Glomerular visceral epithelial cell (primary cell): ENCODE results near the gene TRAPPC2B.
A peak's percentile ranks its signal among the peaks of the same experiment; 100 is the strongest.

Experiments
- DNase-seq: peaks from one replicate; pipeline ENCODE4 v3.0.0-alpha.2; 2016; ENCODE audit errors: extremely low spot score

Gene TRAPPC2B

GRCh38 chr19:57362997-57363687 is at the start of gene TRAPPC2B, which contains the start of gene ZNF547:
TRAPPC2B (plus strand) TSS chr19:57363551; CDS start chr19:57364834, 1,283 bp downstream.
ZNF547 (plus strand) TSS chr19:57363551; CDS start chr19:57368556, 5,005 bp downstream.
- peak; percentile 99 for DNase-seq

- DNase-seq = no peak
Measured at GRCh38 chr19:57314146-57314545, 49.2 kb upstream of the TRAPPC2B start.

DNA sequence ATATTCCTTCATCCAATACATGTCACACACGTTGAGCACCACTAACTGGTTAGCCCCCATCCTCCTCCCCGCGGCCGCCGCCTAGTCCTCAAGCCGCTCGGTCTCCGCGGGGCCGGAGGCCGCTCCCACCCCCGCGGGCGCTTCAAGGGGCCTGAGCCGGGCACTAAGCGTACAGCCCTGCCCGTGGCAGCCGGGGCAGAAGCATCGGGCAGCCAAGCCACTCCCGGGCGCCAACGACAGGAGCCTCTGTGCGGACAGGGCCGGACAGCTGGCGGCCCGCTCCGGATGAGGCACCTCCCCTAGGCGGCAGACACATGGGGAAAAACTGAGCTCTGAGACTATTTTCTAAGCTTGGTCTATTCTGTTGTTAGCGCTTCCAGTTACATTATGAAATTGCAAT is 45.8 kb upstream of the TRAPPC2B start:
- DNase-seq = no peak

- no peak for DNase-seq
Measured at GRCh38 chr19:57319869-57320179, 43.5 kb upstream of the TRAPPC2B start.

DNA sequence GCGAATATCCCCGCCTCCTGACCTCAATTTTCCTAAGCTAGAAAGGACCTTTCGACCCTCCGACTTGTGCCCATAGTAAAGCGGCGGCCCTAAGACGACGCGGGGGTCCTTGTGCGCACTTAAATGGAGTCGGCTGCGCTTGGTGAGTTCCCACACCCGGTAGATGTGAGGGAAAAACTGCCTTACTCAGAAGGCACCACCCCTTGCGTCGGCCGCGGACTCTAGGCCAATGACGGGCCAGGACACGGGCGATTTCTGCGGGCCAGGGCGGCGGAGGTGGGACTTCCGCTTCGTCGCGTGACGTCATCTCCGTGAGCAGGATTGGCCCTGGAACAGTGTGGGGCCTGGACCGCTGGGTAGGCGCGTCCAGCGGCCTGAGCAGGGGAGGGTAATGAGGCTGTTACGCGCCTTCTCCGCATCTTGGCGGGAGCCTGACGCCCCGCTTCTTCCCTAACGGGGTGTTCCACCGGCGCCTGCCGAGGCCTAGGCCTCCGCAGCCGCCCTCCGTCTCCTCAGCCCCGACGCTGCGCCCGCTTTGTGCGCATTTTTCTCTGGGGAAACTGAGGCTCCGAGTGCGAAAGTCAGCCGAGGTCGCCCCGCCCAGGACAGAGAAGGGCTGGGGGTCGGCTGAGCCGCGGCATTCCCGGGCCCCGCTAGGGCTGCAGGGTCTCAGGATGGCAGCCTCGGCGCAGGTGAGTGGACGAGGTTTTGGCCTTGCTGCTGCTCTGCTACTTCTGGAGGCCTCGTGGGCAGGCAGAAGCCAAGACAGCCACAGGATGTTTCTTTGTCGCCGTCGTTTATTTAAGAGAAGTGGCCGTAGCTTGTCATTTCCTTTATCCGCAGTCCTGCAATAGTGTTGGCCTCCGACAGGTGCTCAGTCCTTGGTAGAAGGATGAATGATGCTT is 42.9 kb upstream of the TRAPPC2B start, which contains the start of gene ZNF543:
ZNF543 (plus strand) TSS at position 293 of the 905 bp plus-strand sequence; CDS start at position 675, 382 bp downstream.
- peak; percentile 96 for DNase-seq

DNA sequence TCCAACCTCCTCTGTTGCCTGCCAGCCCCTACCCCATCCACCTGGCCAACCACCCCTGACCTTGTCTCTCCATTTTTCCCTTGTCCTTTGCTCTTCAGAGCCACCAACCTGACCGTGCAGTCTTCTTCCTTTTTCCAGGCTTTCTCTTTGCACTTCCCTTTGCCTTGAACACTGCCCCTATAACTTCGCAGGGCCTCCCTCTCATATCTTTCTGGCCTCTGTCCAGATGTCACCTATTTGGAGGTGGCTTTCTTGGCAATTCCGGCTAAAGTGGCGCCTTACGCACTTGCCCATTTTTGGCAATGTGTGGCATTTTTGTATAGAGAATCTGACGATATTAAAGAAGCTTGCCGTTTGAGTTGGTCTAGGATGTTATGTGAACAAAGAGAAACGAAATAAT is 42.2 kb upstream of the TRAPPC2B start:
- DNase-seq = no peak

- DNase-seq = no peak
Measured at GRCh38 chr19:57321751-57322150, 41.6 kb upstream of the TRAPPC2B start.

- no peak for DNase-seq
Measured at GRCh38 chr19:57324992-57325391, 38.4 kb upstream of the TRAPPC2B start.

GRCh38 chr19:57327993-57328392 is 35.4 kb upstream of the TRAPPC2B start:
- no peak for DNase-seq

DNA sequence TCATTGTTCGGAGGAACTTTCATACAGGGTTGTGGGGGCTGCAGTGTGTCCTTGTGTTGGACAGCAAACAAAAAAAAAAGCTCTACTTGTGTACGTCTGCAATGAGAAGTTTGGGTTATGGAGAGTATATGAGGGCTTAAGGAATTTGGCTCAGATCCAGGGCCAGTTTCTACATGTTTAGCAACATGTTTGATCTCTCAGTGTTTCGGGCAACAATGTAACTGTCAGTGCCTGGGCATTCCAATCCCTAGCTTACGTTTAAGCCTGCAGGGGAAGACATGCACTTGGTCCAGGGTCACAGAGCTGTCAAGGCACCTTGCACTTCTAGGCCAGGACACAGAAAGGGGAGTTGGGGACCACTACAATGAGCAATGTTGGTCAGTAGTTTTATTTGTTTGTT is 29.2 kb upstream of the TRAPPC2B start:
- DNase-seq = no peak

GRCh38 chr19:57338877-57339276 is 24.5 kb upstream of the TRAPPC2B start:
- DNase-seq = no peak

GRCh38 chr19:57342582-57342981 is 20.8 kb upstream of the TRAPPC2B start:
- DNase-seq = no peak

- no peak for DNase-seq
Measured at GRCh38 chr19:57348136-57348535, 15.2 kb upstream of the TRAPPC2B start.

- peak; percentile 92 for DNase-seq
Measured at GRCh38 chr19:57350877-57351805, 12.2 kb upstream of the TRAPPC2B start, which contains the start of gene ZNF304. ZNF304 (plus strand) TSS chr19:57351271; CDS start chr19:57351665, 394 bp downstream.

- DNase-seq = no peak
Measured at GRCh38 chr19:57351867-57352266, 11.5 kb upstream of the TRAPPC2B start.

GRCh38 chr19:57355916-57356315 is 7.4 kb upstream of the TRAPPC2B start:
- no peak for DNase-seq

DNA sequence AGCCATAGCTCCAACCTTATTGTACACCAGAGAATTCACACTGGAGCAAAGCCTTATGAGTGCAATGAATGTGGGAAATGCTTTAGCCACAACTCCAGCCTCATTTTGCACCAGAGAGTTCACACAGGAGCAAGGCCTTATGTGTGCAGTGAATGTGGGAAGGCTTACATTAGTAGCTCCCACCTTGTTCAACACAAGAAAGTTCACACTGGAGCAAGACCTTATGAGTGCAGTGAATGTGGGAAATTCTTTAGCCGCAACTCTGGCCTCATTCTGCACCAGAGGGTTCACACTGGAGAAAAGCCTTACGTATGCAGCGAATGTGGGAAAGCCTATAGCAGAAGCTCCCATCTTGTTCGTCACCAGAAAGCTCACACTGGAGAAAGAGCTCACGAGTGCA is 5.9 kb upstream of the TRAPPC2B start:
- DNase-seq = no peak

DNA sequence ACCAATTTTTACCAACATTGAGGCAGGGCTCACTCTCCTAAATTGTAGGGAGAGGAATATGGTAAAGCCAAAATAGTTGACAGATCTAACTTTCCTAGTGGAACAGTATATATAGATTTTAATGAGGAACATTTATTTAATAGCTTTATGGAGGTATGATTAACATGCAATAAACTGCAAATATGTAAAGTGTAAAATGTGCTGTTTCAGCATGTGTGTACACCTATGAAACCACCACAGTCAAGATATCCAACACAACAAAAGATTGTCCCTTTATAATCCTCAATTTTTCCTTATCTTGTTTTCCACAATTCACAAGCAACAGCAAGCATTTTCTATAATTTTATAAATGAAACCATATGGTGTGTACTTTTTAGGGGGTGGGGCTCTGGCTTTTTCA is 4.1 kb upstream of the TRAPPC2B start:
- DNase-seq = no peak

GRCh38 chr19:57362419-57362818 is 932 bp upstream of the TRAPPC2B start:
- no peak for DNase-seq

GRCh38 chr19:57363688-57364181 is 384 bp downstream of the TRAPPC2B start:
- DNase-seq = peak; percentile 8

DNA sequence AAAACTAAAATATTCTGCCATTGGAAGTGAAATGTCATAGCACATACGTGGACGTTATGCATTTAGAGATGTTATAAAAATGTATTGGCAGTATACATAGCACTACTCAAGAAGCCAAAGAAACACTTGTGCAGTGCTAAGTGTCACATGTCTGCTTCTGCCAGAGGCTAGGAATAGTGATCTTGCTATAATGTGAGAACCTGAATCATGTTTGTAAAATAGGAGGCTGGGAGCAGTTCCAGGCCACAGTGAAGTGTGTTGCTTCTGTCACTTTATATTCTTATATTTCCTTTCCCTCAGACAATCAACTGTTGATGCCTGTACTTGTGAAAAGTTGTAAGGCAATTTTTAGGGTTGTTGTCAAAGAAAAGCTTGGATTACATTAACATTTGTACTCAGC is 3.4 kb downstream of the TRAPPC2B start:
- no peak for DNase-seq
